ENCODE measurements around the gene PARM1. TPM values are rescaled to one million over a fixed set of nuclear protein-coding genes. Genes with fewer than 3 reads are reported as not detected.

PARM1 gene
- total and polyA plus RNA-seq, 12 donors: 19.7 to 119 (median 71.6) TPM

- no peaks in the 10 kb centered on the region for H3K36me3 ChIP-seq
- peaks cover 0 to 17% (median 10%) of the 10 kb centered on the region in 11 donors for H3K9me3 ChIP-seq
- TF ChIP-seq, protein P1, sequence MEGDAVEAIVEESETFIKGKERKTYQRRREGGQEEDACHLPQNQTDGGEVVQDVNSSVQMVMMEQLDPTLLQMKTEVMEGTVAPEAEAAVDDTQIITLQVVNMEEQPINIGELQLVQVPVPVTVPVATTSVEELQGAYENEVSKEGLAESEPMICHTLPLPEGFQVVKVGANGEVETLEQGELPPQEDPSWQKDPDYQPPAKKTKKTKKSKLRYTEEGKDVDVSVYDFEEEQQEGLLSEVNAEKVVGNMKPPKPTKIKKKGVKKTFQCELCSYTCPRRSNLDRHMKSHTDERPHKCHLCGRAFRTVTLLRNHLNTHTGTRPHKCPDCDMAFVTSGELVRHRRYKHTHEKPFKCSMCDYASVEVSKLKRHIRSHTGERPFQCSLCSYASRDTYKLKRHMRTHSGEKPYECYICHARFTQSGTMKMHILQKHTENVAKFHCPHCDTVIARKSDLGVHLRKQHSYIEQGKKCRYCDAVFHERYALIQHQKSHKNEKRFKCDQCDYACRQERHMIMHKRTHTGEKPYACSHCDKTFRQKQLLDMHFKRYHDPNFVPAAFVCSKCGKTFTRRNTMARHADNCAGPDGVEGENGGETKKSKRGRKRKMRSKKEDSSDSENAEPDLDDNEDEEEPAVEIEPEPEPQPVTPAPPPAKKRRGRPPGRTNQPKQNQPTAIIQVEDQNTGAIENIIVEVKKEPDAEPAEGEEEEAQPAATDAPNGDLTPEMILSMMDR (IDR thresholded peaks at IDR 0.05): no peak
- peaks cover 0 to 9% (median 4%) of the 10 kb centered on the region in 9 donors for H3K4me1 ChIP-seq
- DNase-seq: no peak
- H3K27me3 ChIP-seq: no peaks in the 10 kb centered on the region
- ATAC-seq: no peak
- H3K27ac ChIP-seq: no peak overlapping the region
- H3K4me3 ChIP-seq: no peak overlapping the region
- intact Hi-C loops (cut with DNase I): no loop called here
These were observed 29.7 kb downstream of the PARM1 start for GRCh38 chr4:74962584-74962983.

DNA sequence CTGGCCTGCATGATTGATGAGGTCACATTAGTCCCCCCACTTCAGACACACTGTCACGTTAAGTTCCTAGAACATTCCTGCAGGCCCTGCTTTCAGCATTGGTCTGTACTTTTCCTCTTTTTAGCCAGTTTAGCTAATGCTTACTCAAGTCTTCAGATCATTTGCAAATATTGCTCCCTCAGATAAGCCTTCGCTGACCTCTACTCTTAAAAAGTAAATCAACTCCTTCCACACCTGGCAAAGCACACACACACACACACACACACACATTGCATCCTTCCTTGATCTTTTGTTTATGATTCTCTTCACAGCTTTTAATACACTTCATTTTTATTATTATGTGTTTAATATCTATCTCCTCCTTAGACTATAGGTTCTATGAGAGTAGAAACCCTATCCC lies 31.4 kb downstream of the PARM1 start:
- 70 to 72% methylated on average over 2 of the region's 2 CpGs for WGBS, 2 donors
- no peak overlapping the region for H3K27ac ChIP-seq
- H3K9me3 ChIP-seq: peaks cover 0 to 17% (median 10%) of the 10 kb centered on the region in 11 donors
- H3K4me3 ChIP-seq: no peak overlapping the region
- peaks cover 0 to 25% (median 14%) of the 10 kb centered on the region in 9 donors for H3K4me1 ChIP-seq
- H3K36me3 ChIP-seq: no peaks in the 10 kb centered on the region
- H3K27me3 ChIP-seq: no peaks in the 10 kb centered on the region
- ATAC-seq (no peak), DNase-seq (no peak)
- TF ChIP-seq, protein P1 (IDR thresholded peaks at IDR 0.05): no peak
- intact Hi-C loops (cut with DNase I): no loop called here

DNA sequence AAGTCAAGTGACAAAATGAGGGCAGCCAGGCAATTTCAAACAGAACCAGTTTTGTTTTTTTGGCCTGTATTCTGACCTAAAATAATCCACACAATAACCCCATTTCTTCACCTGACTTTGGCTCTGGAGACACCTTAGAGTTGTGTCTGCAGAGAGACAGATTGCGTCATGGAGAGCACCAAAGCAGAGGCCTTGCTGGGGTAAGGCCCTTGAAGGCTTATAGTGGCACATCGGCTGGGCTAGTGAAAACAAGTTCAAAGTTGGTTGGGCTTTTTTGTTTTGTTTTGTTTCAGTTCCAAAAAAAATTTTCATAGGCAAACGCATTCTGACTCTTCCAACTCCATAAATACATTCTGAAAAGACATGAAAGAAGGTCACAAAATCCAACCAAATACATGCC lies 34.4 kb downstream of the PARM1 start:
- ATAC-seq (no peak), DNase-seq (no peak)
- peaks cover 0 to 52% (median 19%) of the 10 kb centered on the region in 9 donors for H3K4me1 ChIP-seq
- intact Hi-C loops (cut with DNase I): no loop called here
- H3K9me3 ChIP-seq: no peaks in the 10 kb centered on the region
- TF ChIP-seq, protein P1 (IDR thresholded peaks at IDR 0.05): no peak
- 43 to 51% methylated on average over 3 of the region's 3 CpGs for WGBS, 2 donors
- peak overlapping the region in 8 of 10 donors; percentile 10 to 82 (median 58) for H3K27ac ChIP-seq
- no peaks in the 10 kb centered on the region for H3K36me3 ChIP-seq
- H3K4me3 ChIP-seq: no peak overlapping the region
- H3K27me3 ChIP-seq: no peaks in the 10 kb centered on the region

DNA sequence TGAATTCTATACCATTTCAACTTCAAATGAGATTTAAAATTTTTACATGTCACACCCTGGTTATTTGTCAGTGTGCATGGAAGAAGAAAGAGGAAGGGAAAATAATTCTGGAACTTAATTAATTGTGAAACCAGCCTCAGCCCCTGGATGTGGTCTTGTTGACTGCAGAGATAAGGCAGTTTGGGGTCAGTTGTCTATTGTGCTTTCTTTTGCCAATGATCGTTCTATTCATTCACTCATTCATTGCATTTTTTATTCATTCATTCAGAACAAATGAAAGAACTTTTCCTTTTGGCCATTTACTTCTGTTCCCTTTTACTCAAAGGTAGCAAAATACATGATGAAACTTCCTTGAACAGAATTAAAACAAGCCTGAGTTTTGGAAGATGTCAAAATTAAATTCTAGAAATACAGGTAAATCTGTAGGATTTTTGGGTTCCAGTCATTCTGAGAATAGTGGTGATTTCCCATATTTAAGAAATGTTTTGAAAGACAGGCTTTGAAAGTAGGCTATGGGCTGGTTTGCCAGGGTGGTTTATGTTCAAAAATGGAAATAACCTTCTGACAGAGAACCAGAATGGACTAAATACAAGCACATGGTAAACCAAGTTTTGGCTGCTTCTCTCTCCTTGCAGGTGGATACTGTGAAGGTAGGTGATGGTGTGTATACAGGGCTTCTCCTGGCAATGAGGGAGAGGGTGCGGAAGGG lies 35.7 kb downstream of the PARM1 start:
- 63 to 67% methylated on average over 2 of the region's 2 CpGs for WGBS, 2 donors
- intact Hi-C loops (cut with DNase I): no loop called here
- Histone ChIP-seq H3K36me3 (no peaks in the 10 kb centered on the region), H3K4me3 (no peak overlapping the region), H3K27ac (peak overlapping the region in 8 of 10 donors; percentile 28 to 82 (median 70)), H3K4me1 (peaks cover 0 to 60% (median 23%) of the 10 kb centered on the region in 9 donors), H3K27me3 (no peaks in the 10 kb centered on the region), H3K9me3 (no peaks in the 10 kb centered on the region)
- DNase-seq: no peak
- TF ChIP-seq, protein P1 (IDR thresholded peaks at IDR 0.05): no peak
- ATAC-seq: no peak
